GM12872 (cell line): Measurements from ENCODE around the gene FAF1.

Source experiments
- TF ChIP-seq, protein P1 (sequence below): IDR thresholded peaks from 3 replicates; pipeline ENCODE4 v1.5.1; 2011; ENCODE audit warnings: low read depth, mild to moderate bottlenecking, low read length, moderate library complexity; ENCODE audit not compliant: insufficient read depth

The FAF1 gene

DNA sequence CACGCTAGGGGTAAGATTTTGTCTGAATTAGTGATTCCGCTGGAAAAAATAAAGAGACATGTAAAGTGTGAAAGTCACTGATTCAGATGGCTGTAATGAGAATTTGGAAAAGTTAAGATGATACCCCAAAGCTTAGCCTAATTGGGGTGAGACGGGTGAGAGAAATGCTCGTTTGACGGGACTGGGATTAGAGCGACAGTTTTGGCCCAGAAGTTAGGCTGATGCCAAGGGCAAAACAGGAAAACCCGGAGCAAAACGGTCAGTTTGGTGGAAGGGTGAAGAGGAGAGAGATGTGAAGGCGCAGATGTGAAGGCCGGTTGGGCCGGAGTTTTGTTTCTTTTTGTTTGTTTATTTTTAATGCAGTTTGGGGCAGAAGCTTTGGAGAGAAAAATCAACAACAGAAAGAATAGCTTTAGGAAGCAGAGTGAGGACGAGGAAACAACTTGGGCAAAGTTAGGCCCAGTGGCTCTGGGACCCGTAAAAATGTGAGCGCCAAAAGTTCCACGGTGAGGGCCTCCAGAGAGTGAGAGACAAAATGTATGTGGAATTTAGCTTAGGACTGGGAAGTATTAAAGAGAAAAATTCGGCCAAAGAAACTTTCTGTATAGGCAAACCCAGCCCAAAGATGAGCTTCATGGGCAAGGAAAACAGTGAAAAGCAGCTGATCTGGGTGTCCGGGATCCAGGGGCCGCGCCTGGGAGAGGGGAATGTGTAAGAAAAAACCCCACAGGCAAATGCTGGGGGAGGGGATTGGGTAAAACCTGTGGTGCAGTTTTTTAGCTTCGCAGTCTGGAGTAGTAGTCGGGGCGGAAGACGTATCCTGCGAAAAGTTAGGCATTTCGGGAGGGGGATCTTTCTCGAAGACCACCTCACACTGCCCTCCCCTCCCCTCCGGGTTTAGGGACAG, 538.0 kb downstream of the FAF1 start:
- TF ChIP-seq, protein P1, sequence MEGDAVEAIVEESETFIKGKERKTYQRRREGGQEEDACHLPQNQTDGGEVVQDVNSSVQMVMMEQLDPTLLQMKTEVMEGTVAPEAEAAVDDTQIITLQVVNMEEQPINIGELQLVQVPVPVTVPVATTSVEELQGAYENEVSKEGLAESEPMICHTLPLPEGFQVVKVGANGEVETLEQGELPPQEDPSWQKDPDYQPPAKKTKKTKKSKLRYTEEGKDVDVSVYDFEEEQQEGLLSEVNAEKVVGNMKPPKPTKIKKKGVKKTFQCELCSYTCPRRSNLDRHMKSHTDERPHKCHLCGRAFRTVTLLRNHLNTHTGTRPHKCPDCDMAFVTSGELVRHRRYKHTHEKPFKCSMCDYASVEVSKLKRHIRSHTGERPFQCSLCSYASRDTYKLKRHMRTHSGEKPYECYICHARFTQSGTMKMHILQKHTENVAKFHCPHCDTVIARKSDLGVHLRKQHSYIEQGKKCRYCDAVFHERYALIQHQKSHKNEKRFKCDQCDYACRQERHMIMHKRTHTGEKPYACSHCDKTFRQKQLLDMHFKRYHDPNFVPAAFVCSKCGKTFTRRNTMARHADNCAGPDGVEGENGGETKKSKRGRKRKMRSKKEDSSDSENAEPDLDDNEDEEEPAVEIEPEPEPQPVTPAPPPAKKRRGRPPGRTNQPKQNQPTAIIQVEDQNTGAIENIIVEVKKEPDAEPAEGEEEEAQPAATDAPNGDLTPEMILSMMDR = no peak

DNA sequence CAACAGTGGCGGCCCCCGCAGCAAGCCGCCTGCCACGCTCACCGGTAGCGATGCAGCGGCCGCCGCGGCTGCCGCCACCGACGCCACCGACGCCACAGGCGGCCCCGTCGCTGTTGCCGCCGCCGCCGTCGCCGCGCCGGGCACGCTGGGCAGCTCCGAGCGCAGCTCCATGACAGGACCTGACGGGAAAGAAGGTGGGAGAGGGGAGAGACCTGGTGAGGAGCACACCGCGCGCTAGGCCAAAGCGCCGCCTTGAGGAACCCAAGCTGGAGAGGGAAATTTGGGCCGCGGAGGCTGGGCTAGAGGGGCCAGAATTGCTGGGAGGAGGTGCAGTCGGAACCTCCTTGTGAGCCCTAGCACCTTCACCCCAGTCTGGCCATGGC, 538.7 kb downstream of the FAF1 start:
- TF ChIP-seq, protein P1 = no peak

DNA sequence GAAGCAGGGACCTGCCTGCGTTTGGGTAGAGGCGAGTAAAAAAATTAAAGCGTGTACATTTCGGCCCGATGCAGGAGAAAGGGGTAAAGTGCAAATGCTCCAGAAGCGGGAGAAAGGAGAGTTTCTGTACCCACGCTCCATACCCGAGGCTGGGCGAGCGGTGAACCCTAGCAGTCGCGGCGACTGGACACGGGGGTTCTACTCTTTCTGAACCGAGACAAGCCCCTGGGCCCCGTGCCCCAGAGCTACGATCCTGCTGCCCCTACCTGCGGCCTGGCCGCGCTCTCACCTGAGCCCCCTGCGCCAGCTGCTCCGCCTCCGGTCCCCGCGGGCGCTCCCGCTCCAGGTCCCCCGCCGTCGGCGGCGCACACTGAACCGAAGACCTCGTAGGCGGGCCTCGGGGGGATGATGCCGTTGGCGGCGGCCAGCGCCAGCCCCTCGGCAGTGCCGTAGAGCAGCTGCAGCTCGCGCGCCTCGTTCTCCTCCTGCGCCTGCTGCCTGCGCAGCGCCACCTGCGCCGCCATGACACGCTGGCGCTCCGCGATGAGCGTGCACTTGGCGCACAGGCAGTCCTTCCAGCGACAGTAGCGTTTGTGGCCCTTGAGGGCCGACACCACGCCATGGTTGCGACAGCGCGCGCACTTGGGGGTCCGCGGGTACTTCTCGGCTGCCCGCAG, 539.2 kb downstream of the FAF1 start:
- TF ChIP-seq, protein P1 = no peak

DNA sequence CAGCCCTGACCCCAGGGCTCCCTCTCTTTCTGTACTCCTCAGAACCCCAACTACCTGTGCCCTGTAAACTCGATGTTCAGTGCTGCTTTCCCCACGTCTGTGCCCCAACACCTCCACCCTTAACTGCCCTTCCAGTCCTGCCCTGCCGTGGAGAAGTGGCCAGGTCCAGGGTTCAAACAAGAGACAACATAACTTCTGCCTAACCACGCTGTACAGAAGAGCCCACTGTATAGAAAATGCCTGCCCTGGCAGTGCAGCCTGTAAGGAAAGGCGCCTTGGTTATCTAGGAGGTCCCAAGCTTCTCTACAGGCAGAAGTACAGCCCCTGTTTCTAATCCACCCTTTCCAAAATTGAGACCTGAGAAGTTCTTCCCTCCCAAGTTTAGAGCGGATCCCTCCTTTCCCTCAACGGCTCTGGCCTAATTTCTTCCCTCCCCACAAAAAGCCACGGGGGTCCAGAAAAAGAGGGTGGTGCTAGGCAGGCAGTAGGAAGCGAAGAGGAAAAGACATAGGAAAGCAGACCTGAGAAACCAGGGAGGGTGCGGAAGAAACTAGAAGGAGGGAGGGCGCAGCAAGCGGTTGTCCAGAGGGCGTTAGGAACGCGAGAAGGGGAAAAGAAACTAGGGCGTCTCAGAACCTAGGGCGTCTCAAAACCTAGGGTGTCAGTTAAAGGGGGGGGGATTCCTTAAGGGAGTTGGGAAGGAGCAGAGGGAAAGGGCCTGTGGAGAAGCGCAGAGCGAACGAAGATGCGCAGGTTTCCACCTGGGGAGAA, 540.0 kb downstream of the FAF1 start:
- TF ChIP-seq, protein P1 = no peak

DNA sequence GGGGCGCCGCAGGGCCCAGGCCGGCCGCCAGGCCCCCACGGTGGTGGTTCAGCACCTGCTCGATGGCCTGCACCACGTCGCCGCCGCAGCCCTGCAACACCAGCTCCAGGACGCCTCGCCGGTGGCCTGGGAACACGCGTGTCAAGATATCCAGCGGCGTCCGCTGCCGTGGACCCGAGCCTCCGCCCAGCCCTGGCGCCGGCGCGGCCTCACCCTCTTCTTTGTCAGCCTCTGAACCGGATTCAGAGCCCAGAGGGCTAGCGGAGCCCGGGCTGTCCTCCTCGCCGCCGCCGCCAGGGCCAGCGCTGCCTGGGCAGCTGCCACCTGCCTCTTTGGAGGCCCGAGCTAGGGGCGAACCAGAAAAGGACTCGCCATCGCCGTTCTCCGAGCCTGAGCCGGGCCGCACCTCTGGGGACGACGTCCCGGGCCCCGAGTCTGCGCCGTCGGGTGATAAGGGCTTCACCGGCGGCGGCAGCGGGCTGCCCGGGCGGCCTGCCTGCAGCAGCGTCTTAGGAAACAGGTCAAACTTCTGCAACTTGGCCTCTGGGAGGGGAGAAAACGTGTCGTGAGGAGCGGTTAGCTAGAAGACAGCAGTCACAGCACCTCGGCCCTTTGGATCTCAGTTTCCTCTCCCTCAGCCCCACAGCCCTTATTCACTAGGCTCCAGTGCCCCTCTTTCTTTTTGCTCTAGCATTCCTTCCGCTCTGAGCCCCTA, 540.7 kb downstream of the FAF1 start:
- TF ChIP-seq, protein P1 = no peak

DNA sequence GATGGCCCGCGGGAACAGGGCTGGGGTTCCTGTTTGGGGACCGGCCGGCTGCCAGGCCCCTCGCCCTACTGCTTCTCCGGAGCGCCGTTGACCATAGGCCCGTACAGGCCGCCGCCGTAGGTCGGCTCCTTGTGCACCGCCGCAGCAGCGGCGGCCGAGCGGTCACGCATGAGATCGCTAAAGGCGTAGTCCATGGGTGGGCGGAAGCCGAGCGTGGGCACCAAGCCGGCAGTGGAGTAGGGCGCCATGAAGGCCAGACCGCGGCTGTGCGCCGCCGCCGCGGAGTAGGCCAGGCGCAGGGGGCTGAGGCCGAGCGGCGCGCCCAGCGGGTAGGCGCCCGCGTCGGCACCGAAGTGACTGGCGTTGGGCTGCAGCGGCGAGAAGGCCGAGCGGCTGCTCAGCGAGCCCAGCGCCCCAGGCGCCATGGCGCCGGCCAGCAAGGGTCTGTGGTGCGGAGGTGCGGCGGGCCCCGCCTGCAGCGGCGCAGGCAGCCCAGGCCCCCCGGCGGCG, 541.4 kb downstream of the FAF1 start:
- TF ChIP-seq, protein P1 = no peak
